Measurements from ENCODE around the gene EPM2AIP1.

- TF ChIP-seq EP300 (IDR thresholded peaks at IDR 0.05; ENCODE audit: borderline replicate concordance in 1 of 2, low read depth in 2 of 2, low read length in 2 of 2): no peak
- no peak for TF ChIP-seq ATF3 (IDR thresholded peaks at IDR 0.05; ENCODE audit: insufficient read depth, low read depth, low read length)
These were observed 37.7 kb upstream of the EPM2AIP1 start for GRCh38 chr3:37030588-37030987.
